Measurements from ENCODE around the gene CPA4.

Gene CPA4

GRCh38 chr7:130297628-130298543, 4.9 kb downstream of the CPA4 start:
- H3K4me3 ChIP-seq (ENCODE audit: low read depth, low read length): no peak overlapping the region
- TF ChIP-seq POLR2A (IDR thresholded peaks at IDR 0.05; ENCODE audit: extremely low read depth, insufficient read length) (no peak), MYC (IDR thresholded peaks at IDR 0.05; ENCODE audit: low read depth, low read length) (no peak), MAX (IDR thresholded peaks at IDR 0.05; ENCODE audit: low read depth, low read length) (no peak)
- TF ChIP-seq, protein P1, sequence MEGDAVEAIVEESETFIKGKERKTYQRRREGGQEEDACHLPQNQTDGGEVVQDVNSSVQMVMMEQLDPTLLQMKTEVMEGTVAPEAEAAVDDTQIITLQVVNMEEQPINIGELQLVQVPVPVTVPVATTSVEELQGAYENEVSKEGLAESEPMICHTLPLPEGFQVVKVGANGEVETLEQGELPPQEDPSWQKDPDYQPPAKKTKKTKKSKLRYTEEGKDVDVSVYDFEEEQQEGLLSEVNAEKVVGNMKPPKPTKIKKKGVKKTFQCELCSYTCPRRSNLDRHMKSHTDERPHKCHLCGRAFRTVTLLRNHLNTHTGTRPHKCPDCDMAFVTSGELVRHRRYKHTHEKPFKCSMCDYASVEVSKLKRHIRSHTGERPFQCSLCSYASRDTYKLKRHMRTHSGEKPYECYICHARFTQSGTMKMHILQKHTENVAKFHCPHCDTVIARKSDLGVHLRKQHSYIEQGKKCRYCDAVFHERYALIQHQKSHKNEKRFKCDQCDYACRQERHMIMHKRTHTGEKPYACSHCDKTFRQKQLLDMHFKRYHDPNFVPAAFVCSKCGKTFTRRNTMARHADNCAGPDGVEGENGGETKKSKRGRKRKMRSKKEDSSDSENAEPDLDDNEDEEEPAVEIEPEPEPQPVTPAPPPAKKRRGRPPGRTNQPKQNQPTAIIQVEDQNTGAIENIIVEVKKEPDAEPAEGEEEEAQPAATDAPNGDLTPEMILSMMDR (IDR thresholded peaks at IDR 0.05; ENCODE audit: low read depth, low read length): no peak
- DNase-seq (ENCODE audit: low read depth): no peak

DNA sequence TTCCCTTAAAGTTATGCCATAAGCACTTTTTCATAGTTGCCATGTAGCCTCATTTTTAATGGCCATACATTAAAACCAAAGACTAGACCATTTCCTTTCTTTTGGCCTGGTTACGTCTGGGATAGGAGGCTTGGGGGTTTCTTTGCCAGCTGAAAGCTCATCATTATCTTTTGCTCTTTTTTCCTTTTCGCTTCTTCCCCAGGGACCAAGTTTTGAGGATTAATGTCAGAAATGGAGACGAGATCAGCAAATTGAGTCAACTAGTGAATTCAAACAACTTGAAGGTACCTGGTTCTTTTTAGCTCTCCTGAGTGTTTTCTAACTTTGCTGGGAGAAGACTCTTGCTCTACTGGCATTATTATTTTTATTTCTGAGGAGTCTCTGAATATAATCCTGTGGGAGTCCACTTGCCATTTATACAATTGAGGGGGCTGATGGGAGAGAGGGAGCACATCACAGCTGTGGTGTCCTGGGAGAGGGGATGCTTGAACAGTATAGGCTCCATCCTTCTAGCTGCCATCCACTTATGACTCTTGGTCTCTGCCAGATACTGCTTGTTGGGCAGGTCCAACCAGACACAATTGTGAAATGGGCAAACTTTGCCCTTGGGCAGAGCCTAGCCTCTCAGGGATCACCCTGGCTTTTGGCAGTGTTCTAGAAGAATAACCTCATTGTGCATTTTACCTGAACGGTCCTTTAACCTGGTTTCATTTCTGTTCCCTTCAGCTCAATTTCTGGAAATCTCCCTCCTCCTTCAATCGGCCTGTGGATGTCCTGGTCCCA, 5.8 kb downstream of the CPA4 start:
- no peak for TF ChIP-seq MYC (IDR thresholded peaks at IDR 0.05; ENCODE audit: low read depth, low read length)
- TF ChIP-seq, protein P1 (IDR thresholded peaks at IDR 0.05; ENCODE audit: low read depth, low read length): no peak
- TF ChIP-seq POLR2A (IDR thresholded peaks at IDR 0.05; ENCODE audit: extremely low read depth, insufficient read length): no peak
- TF ChIP-seq MAX (IDR thresholded peaks at IDR 0.05; ENCODE audit: low read depth, low read length): no peak
- DNase-seq (ENCODE audit: low read depth): no peak
- no peak overlapping the region for H3K4me3 ChIP-seq (ENCODE audit: low read depth, low read length)

- TF ChIP-seq, protein P1 (IDR thresholded peaks at IDR 0.05; ENCODE audit: low read depth, low read length): no peak
- TF ChIP-seq MAX (IDR thresholded peaks at IDR 0.05; ENCODE audit: low read depth, low read length): no peak
- no peak for DNase-seq (ENCODE audit: low read depth)
- H3K4me3 ChIP-seq (ENCODE audit: low read depth, low read length): no peak overlapping the region
Measured at GRCh38 chr7:130299866-130300265, 6.9 kb downstream of the CPA4 start.

DNA sequence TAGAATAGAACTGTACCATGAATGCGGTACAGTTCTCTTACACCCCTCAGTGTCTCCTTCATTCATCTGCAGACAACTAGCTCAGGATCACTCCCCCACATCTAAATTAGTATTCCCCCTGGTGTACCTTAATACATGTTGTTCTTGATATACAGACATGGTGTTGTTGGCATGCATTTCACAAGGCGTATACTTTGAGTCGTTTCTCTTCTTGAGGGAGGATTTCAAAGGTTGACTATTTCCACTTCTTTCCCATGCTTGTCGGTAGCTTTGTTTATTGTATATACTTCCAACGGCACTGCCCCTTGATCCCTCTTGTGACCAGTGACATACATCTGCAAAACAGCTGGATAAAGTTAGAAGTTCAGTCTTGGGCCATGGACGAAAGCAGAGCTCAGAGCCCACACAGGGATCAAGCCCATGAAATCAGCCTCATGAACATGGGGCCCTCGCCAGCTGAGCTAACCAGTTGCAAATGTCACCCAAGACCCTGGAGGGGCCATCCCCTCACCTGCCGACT, 8.6 kb downstream of the CPA4 start:
- DNase-seq (ENCODE audit: low read depth): no peak
- TF ChIP-seq POLR2A (IDR thresholded peaks at IDR 0.05; ENCODE audit: extremely low read depth, insufficient read length): no peak
- TF ChIP-seq MYC (IDR thresholded peaks at IDR 0.05; ENCODE audit: low read depth, low read length): no peak
- TF ChIP-seq, protein P1 (IDR thresholded peaks at IDR 0.05; ENCODE audit: low read depth, low read length): no peak
- TF ChIP-seq MAX (IDR thresholded peaks at IDR 0.05; ENCODE audit: low read depth, low read length): no peak
- H3K4me3 ChIP-seq (ENCODE audit: low read depth, low read length): no peak overlapping the region

DNA sequence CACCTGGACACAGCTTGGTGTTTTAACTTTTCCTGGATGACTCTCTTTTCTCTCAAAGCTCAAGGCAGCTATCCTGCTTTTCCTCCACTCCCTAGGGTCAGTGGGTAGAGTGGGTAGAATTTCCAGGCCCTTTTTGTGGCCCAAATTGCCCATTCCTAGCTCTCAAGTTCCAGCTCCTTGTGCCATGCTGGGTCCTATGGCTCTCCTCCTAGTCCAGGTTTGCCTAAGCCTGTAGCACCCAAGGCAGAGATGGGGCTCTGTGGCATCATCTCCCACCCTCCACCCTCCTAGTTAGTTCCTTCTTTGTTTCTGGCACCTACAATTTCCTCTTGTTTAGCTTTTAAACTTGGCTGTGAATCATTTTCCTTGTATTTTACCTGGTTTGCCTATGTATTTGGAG, 9.7 kb downstream of the CPA4 start:
- no peak overlapping the region for H3K4me3 ChIP-seq (ENCODE audit: low read depth, low read length)
- TF ChIP-seq MAX (IDR thresholded peaks at IDR 0.05; ENCODE audit: low read depth, low read length) (no peak), MYC (IDR thresholded peaks at IDR 0.05; ENCODE audit: low read depth, low read length) (no peak), POLR2A (IDR thresholded peaks at IDR 0.05; ENCODE audit: extremely low read depth, insufficient read length) (no peak)
- TF ChIP-seq, protein P1 (IDR thresholded peaks at IDR 0.05; ENCODE audit: low read depth, low read length): no peak
- no peak for DNase-seq (ENCODE audit: low read depth)
